ENCODE data around the gene TPI1. TPM values are rescaled to one million over a fixed set of nuclear protein-coding genes. Genes with fewer than 3 reads are reported as not detected.

Gene TPI1
- total RNA-seq, 1 experiment from 2014 or later = 1,177 TPM

DNA sequence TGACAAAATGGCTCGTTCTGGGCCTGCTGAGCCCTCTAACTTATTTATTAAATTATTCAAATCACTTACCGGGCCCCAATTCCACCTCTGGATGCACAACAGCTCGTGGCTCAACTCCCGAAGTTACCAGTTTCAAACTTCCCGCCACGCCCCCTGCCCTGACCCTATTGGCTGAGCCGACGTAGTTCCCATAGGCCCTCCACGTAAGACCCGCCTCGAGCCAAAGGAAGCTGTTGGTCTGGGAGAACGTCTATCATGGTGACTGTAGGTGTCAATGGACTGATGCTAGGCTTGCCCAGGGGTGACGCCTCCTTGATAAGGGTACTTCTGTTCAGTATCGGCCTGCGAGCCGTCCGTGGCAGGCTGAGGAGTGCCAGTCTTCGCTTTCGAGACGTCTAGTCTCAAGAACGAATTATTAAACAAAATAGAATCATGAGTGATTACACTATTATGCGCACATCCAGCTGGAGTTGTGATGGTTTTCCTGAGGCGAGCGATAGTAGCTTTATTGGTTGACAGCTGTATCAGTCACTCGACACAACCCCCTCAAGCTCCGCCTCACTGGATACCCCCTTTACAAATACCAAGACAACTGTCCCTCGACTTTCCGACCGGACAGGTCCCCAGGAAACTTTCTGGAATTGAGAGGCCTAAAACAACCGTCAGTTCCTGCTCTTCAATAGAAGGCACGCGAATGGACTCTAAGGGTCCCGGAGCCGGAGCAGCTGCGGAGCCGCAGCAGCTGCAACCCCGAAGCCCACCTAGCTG is 16.0 kb upstream of the TPI1 start, which contains the start of gene CDCA3:
Gene CDCA3 (minus strand): TSS at position 134 of the 768 bp plus-strand sequence. CDS start 334 bp downstream, outside the sequence.
- peaks cover 2% of the 10 kb centered on the region for H4K20me1 ChIP-seq (ENCODE audit: control insufficient read depth, insufficient read depth, insufficient read length)
- Mint-ChIP-seq H3K27me3 (ENCODE audit: low read depth) (no peaks in the 10 kb centered on the region), H3K4me3 (peak within 1 kb of the TSS; percentile 94 to 98), H3K9me3 (no peaks in the 10 kb centered on the region; a peak in 1 of 5 replicates), H3K27ac (peak within 1 kb of the TSS; percentile 97 to 99 (median 98)), H3K4me1 (peaks cover 24 to 26% of the 10 kb centered on the region in 2 experiments), H3K36me3 (ENCODE audit: insufficient read depth in 1 of 3, low read depth in 3 of 3) (peaks cover 24 to 61% (median 57%) of the 10 kb centered on the region in 3 experiments; a peak in 6 of 7 replicates)
- no peaks in the 10 kb centered on the region for H3K79me1 ChIP-seq (ENCODE audit: insufficient read depth, low read depth, low read length, poor library complexity, severe bottlenecking)
- no peak within 1 kb of the TSS for H3K4ac ChIP-seq (ENCODE audit: low read depth, low read length)
- H3K27ac ChIP-seq (ENCODE audit: insufficient read length, low read depth, low read length) = no peak within 1 kb of the TSS
- H2BK20ac ChIP-seq (ENCODE audit: low read depth, low read length, poor library complexity, severe bottlenecking) = no peak within 1 kb of the TSS
- WGBS (ENCODE audit: extremely low coverage, insufficient read length, low lambda C conversion rate) = no CpG with 5 or more reads among the region's 37 CpGs
- no peak within 1 kb of the TSS for H2BK120ac ChIP-seq (ENCODE audit: low read depth, low read length, poor library complexity, severe bottlenecking)
- H2AFZ ChIP-seq (ENCODE audit: low read length) = no peak within 1 kb of the TSS
- peak within 1 kb of the TSS; percentile 80 for H3K18ac ChIP-seq (ENCODE audit: insufficient read length, low read depth, low read length)
- peak within 1 kb of the TSS; percentile 68 for H3K9ac ChIP-seq (ENCODE audit: extremely low read depth, insufficient read length, low read length)
- no peak within 1 kb of the TSS for H3T11ph ChIP-seq (ENCODE audit: low read length)
- no peak within 1 kb of the TSS for H2BK12ac ChIP-seq (ENCODE audit: insufficient read length, low read depth, low read length)
- no peak within 1 kb of the TSS for H3K56ac ChIP-seq (ENCODE audit: insufficient read length, low read depth, low read length)
- no peak within 1 kb of the TSS for H2AK5ac ChIP-seq (ENCODE audit: insufficient read length, low read length)
- TF ChIP-seq, protein P1, sequence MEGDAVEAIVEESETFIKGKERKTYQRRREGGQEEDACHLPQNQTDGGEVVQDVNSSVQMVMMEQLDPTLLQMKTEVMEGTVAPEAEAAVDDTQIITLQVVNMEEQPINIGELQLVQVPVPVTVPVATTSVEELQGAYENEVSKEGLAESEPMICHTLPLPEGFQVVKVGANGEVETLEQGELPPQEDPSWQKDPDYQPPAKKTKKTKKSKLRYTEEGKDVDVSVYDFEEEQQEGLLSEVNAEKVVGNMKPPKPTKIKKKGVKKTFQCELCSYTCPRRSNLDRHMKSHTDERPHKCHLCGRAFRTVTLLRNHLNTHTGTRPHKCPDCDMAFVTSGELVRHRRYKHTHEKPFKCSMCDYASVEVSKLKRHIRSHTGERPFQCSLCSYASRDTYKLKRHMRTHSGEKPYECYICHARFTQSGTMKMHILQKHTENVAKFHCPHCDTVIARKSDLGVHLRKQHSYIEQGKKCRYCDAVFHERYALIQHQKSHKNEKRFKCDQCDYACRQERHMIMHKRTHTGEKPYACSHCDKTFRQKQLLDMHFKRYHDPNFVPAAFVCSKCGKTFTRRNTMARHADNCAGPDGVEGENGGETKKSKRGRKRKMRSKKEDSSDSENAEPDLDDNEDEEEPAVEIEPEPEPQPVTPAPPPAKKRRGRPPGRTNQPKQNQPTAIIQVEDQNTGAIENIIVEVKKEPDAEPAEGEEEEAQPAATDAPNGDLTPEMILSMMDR (conservative IDR thresholded peaks at IDR 0.05) = no peak
- H4K8ac ChIP-seq (replicated peaks; ENCODE audit: insufficient read length, low read depth, low read length) = no peak within 1 kb of the TSS
- no peaks in the 10 kb centered on the region; the same call in 1 of the 2 replicates for H3K4me1 ChIP-seq (ENCODE audit: insufficient read depth, low read length)
- H3K23ac ChIP-seq (ENCODE audit: insufficient read length, low read depth, low read length) = no peak within 1 kb of the TSS
- H4K91ac ChIP-seq (ENCODE audit: insufficient read length, low read depth, low read length) = no peak within 1 kb of the TSS
- H2BK15ac ChIP-seq (ENCODE audit: low read depth, low read length) = no peak within 1 kb of the TSS
- peak within 1 kb of the TSS; percentile 78 for H3K4me2 ChIP-seq (ENCODE audit: insufficient read depth, insufficient read length, low read length)
- H2BK5ac ChIP-seq (ENCODE audit: insufficient read length, low read length) = no peak within 1 kb of the TSS
- H3K79me2 ChIP-seq (ENCODE audit: insufficient read depth, low read length) = peaks cover 5% of the 10 kb centered on the region; the same call in 1 of the 2 replicates
- no peaks in the 10 kb centered on the region for H3K27me3 ChIP-seq (ENCODE audit: insufficient read depth, low read length)
- H3K9me3 ChIP-seq (ENCODE audit: control insufficient read depth, low read depth, low read length) = no peaks in the 10 kb centered on the region
- H3K23me2 ChIP-seq (ENCODE audit: insufficient read length, low read depth, low read length, poor library complexity, severe bottlenecking) = peaks cover 16% of the 10 kb centered on the region
- peak within 1 kb of the TSS; percentile 28; the same call in 1 of the 2 replicates for H3K14ac ChIP-seq (ENCODE audit: insufficient read depth, low read length)
- peak; percentile 99 for DNase-seq
- H4K5ac ChIP-seq (ENCODE audit: insufficient read length, low read depth, low read length) = no peak within 1 kb of the TSS
